ENCODE measurements around the gene DENND1A.

- TF ChIP-seq, protein P1, sequence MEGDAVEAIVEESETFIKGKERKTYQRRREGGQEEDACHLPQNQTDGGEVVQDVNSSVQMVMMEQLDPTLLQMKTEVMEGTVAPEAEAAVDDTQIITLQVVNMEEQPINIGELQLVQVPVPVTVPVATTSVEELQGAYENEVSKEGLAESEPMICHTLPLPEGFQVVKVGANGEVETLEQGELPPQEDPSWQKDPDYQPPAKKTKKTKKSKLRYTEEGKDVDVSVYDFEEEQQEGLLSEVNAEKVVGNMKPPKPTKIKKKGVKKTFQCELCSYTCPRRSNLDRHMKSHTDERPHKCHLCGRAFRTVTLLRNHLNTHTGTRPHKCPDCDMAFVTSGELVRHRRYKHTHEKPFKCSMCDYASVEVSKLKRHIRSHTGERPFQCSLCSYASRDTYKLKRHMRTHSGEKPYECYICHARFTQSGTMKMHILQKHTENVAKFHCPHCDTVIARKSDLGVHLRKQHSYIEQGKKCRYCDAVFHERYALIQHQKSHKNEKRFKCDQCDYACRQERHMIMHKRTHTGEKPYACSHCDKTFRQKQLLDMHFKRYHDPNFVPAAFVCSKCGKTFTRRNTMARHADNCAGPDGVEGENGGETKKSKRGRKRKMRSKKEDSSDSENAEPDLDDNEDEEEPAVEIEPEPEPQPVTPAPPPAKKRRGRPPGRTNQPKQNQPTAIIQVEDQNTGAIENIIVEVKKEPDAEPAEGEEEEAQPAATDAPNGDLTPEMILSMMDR (IDR thresholded peaks at IDR 0.05): no peak
- no peak for TF ChIP-seq POLR2A (IDR thresholded peaks at IDR 0.05)
- TF ChIP-seq POLR2AphosphoS5 (IDR thresholded peaks at IDR 0.05): no peak
Observed at GRCh38 chr9:123757960-123758359, 172.0 kb downstream of the DENND1A start.
